ENCODE measurements around the gene SMPD3. TPM values are rescaled to one million over a fixed set of nuclear protein-coding genes. Genes with fewer than 3 reads are reported as not detected.
A peak's percentile ranks its signal among the peaks of the same experiment; 100 is the strongest.

SMPD3 gene
- total RNA-seq, 2 donors from 2014 or later, result 0.19 TPM; not detected in 1

DNA sequence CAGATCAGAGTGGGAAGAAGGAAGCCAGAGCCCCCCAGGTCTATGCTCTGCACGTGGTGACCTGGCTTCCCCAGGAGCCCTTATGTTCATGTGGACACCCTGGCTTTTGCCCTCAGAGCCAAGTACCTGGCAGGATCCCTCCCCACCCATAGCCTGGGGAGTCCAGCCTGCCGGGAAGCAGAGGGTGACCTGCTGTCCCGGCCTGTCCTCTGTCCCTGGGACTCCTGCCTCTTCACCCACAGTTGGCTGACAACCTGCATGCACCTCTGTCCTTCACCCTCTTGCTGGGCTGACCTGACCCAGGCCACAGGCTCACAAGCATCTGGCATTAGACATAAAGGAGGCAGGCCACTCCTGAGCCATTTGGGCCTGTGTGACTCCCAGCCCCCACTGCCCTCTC is 60.2 kb downstream of the SMPD3 start:
- no peak for DNase-seq
- Mint-ChIP-seq H3K27ac (no peak overlapping the region), H3K9me3 (no peaks in the 10 kb centered on the region), H3K27me3 (ENCODE audit: low read depth) (peaks cover 11% of the 10 kb centered on the region), H3K4me3 (no peak overlapping the region), H3K4me1 (ENCODE audit: low read depth) (no peaks in the 10 kb centered on the region), H3K36me3 (ENCODE audit: insufficient read depth in 2 of 2) (no peaks in the 10 kb centered on the region)
- ATAC-seq (replicated peaks in 1 of 2), result no peak

DNA sequence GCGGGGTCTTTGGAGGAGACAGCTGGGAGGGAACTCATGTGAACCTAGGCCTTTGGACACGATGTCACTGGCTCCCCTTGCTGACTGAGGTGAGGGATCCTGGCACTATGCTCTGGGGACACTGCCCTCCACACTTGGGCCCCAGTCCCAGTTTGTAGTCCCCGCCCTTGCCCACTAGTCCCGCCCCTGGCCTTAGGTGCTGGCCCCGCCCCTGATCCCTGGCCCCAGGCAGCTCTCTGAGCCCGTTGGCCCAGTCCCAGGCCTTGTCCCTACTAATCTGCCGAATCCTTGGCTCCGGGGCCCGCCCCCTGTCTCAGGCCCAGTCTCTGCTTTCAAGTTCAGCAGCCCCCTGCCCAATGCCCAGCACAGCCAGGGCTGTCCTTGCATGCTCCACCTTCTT is 61.0 kb downstream of the SMPD3 start:
- H3K36me3 Mint-ChIP-seq (ENCODE audit: insufficient read depth in 2 of 2), result no peaks in the 10 kb centered on the region
- H3K27me3 Mint-ChIP-seq (ENCODE audit: low read depth), result peaks cover 11% of the 10 kb centered on the region
- no peaks in the 10 kb centered on the region for H3K9me3 Mint-ChIP-seq
- ATAC-seq (replicated peaks in 1 of 2) (no peak), DNase-seq (no peak)
- peaks cover 1% of the 10 kb centered on the region for H3K4me1 Mint-ChIP-seq (ENCODE audit: low read depth)
- H3K4me3 Mint-ChIP-seq, result no peak overlapping the region
- no peak overlapping the region for H3K27ac Mint-ChIP-seq

DNA sequence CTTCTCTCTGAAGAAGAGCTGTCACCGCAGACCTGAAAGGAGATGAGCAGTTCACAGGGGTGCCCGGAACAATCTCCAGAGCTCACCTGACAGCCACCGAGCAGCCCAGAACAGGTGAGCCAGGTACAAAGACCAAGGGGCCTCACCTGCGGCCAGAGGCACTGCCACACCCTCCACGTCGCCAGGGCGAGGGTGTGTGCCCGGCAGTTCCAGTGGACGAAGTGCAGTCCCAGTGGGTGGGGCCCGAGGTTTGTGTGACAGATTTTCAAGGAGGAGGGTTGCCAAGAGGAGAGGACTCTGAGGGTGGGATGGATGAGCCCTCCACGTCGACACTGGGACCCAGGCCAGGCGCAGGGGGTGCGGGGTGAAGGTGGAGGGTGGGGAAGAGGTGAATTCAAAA is 61.7 kb downstream of the SMPD3 start:
- Mint-ChIP-seq H3K4me3 (no peak overlapping the region), H3K27ac (no peak overlapping the region), H3K36me3 (ENCODE audit: insufficient read depth in 2 of 2) (no peaks in the 10 kb centered on the region), H3K9me3 (no peaks in the 10 kb centered on the region), H3K27me3 (ENCODE audit: low read depth) (peaks cover 11% of the 10 kb centered on the region), H3K4me1 (ENCODE audit: low read depth) (peaks cover 8% of the 10 kb centered on the region)
- DNase-seq (no peak), ATAC-seq (replicated peaks in 1 of 2) (no peak)

DNA sequence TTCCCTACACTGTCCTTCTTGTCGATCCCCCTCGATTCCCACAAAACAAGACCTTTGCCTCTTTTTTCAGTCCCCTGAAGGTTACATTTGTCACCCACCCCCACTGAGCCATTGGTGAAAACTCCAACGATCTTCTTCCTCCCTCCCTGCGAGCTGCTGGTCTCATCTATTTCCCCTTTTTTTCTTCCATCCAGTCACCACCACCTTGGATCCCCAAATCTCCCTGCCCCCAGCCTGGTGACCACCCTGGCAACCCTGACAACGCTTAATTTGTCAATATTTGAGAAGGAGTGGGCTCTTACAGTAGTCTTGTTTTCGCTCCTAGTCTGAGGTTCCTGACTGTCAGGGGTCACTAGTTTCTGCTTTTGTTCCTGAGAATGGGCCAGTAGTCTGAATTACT is 62.9 kb downstream of the SMPD3 start:
- DNase-seq, result no peak
- Mint-ChIP-seq H3K36me3 (ENCODE audit: insufficient read depth in 2 of 2) (no peaks in the 10 kb centered on the region), H3K4me1 (ENCODE audit: low read depth) (peaks cover 8% of the 10 kb centered on the region), H3K9me3 (no peaks in the 10 kb centered on the region), H3K27ac (no peak overlapping the region), H3K27me3 (ENCODE audit: low read depth) (peaks cover 6% of the 10 kb centered on the region), H3K4me3 (no peak overlapping the region)
- ATAC-seq (replicated peaks in 1 of 2), result no peak

DNA sequence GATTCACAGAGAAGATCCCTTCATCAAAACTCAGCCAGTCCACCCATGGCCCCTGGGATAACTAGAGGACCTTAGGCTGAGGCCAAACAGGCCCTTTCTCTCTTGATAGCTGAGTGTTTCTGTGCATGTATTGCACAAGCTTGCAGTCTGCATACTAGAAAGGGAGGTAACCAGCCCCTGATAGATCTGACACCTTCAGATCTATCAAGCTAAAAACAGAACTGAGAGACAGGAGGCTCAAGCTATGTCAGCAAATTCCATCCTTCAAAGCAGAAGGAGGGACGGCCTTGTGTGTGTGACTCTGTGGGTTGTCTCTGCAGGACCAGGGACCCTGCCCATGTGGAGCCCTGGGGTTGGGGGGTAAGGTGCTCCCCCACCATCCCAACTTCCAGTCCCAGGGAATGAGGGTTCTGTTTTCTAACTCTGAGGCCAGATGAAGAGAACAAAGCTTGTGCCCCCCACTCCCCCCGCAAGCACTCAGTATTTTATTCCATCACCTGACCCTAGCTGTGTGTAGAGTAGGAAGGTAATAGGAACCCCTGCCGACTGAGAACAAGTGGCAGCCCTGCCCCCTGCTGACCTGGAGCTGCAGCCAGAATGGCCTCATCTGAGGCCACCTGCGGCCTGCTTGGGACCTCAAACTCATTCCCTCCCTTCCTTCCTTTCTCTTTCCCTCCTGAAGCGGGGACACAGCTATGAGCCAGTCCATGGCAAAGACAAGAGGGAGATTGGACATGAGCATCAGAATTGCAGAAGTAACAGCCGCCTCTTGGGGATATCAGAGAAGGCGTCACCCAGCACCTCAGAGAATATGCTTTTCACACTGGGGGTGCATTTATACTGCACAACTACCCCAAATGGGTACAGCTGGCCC is 63.8 kb downstream of the SMPD3 start:
- Mint-ChIP-seq H3K27ac (no peak overlapping the region), H3K9me3 (no peaks in the 10 kb centered on the region)
- no peak for ATAC-seq (replicated peaks in 1 of 2)

DNA sequence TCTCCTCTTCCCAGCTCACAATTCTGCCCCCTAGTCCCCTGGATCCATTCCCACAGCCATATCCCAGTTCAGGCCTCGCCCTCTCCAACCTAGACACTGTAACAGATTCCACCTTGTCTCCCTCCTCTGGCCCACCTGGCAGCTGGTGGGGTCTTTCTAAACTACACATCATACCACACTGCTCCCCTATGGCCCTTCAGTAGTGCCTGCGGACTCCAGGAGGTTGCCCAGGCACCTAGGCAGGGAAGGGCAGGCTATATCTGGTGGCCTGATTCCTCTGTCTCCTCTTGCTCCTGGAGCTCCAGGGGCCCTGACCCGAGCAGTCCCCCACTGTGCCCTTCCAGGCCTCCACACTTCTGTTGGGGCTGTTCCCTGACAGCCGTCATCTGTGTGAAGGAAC is 64.5 kb downstream of the SMPD3 start:
- ATAC-seq (replicated peaks in 1 of 2), result no peak
- H3K27ac Mint-ChIP-seq, result no peak overlapping the region
- DNase-seq, result no peak
- H3K4me1 Mint-ChIP-seq (ENCODE audit: low read depth), result peaks cover 20% of the 10 kb centered on the region
- H3K9me3 Mint-ChIP-seq, result no peaks in the 10 kb centered on the region
- peaks cover 6% of the 10 kb centered on the region for H3K27me3 Mint-ChIP-seq (ENCODE audit: low read depth)
- H3K36me3 Mint-ChIP-seq (ENCODE audit: insufficient read depth in 2 of 2), result no peaks in the 10 kb centered on the region
- H3K4me3 Mint-ChIP-seq, result no peak overlapping the region

More for the DNA sequence above, 63.8 kb downstream of the SMPD3 start:
- Mint-ChIP-seq H3K4me3 (no peak overlapping the region), H3K4me1 (ENCODE audit: low read depth) (peaks cover 13% of the 10 kb centered on the region), H3K36me3 (ENCODE audit: insufficient read depth in 2 of 2) (no peaks in the 10 kb centered on the region), H3K27me3 (ENCODE audit: low read depth) (peaks cover 6% of the 10 kb centered on the region)
- DNase-seq, result no peak

DNA sequence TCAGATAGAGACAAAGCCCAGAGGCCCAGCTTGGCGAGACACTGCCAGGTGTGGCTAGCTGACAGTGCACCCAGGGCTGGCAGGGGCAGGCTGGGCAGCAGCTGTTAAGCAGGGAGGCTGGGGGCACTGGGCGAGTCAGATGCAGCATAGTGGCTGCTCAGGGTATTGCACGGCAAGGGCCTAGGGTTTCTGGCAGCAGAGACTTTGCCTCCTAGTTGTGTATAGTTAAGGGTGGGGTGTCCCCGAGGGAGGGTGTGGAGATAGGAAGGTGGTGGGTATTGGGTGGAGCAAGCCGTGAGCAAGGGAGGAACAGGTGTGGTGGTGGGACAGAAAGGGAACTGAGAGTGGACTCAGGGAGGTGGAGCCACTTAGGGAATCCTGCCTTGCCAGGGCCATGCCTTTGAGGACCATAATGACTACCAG is 66.0 kb downstream of the SMPD3 start:
- no peaks in the 10 kb centered on the region for H3K9me3 Mint-ChIP-seq
- no peak overlapping the region for H3K4me3 Mint-ChIP-seq
- H3K27me3 Mint-ChIP-seq (ENCODE audit: low read depth), result peaks cover 6% of the 10 kb centered on the region
- H3K27ac Mint-ChIP-seq, result no peak overlapping the region
- peak in 1 of 2 donors; percentile 44 for ATAC-seq (replicated peaks in 1 of 2)
- H3K4me1 Mint-ChIP-seq (ENCODE audit: low read depth), result peaks cover 25% of the 10 kb centered on the region
- DNase-seq, result no peak
- no peaks in the 10 kb centered on the region for H3K36me3 Mint-ChIP-seq (ENCODE audit: insufficient read depth in 2 of 2)

DNA sequence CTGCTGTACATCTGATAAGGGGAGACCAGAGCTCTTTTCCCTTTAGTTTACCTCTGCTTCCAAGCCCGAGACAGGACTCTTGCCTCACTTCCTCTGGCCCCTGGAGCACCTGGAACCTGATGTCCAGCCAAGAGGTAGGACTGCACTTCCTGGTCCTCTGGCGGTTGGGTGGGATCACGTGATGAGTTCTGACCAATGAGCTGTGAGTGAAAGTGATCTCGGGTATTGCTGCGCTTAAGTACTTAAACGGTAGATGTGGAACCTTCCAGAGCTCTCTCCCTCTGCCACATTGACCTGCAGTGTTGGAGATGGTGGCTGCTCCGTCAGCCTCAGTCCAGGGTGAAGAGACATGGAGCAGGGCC is 67.0 kb downstream of the SMPD3 start:
- no peak overlapping the region for H3K27ac Mint-ChIP-seq
- H3K4me1 Mint-ChIP-seq (ENCODE audit: low read depth), result peaks cover 25% of the 10 kb centered on the region
- DNase-seq (no peak), ATAC-seq (replicated peaks in 1 of 2) (no peak)
- no peak overlapping the region for H3K4me3 Mint-ChIP-seq
- H3K9me3 Mint-ChIP-seq, result no peaks in the 10 kb centered on the region
- H3K36me3 Mint-ChIP-seq (ENCODE audit: insufficient read depth in 2 of 2), result no peaks in the 10 kb centered on the region
- peaks cover 6% of the 10 kb centered on the region for H3K27me3 Mint-ChIP-seq (ENCODE audit: low read depth)

DNA sequence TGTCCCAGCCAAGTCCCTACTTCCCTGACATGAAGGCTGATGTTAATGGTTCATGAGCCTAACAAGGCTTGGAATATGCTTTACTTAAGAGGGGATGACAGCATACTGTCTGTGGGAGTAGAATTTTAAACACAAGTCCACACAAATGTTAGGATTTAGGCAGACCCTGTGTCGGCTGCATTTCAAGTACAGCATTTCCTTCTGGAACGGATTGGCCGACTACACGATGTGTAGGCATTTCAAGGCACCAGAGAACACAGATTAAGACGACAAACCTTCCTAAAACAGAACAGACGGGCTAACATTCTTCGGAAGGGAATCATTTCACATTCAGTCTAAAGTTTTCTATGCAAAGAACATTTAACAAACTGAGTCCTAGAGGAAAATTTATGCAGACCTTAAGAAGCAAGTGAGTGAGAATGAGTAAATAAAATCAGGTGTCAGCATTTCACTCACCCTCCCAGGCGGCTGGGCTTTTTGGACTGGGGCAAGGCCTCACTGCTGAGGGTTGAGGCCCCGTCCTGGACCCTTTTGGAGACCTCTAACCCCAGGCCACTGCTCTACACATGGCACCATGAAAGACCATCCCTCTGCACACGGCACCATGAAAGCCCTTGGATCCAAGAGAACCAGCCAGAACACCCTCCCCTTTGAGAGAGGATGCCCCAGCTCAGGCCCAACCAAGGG is 67.5 kb downstream of the SMPD3 start:
- H3K9me3 Mint-ChIP-seq, result no peaks in the 10 kb centered on the region
- no peaks in the 10 kb centered on the region for H3K36me3 Mint-ChIP-seq (ENCODE audit: insufficient read depth in 2 of 2)
- DNase-seq, result no peak
- peaks cover 6% of the 10 kb centered on the region for H3K27me3 Mint-ChIP-seq (ENCODE audit: low read depth)
- H3K4me3 Mint-ChIP-seq, result no peak overlapping the region
- ATAC-seq (replicated peaks in 1 of 2), result no peak
- no peak overlapping the region for H3K27ac Mint-ChIP-seq
- peaks cover 25% of the 10 kb centered on the region for H3K4me1 Mint-ChIP-seq (ENCODE audit: low read depth)

DNA sequence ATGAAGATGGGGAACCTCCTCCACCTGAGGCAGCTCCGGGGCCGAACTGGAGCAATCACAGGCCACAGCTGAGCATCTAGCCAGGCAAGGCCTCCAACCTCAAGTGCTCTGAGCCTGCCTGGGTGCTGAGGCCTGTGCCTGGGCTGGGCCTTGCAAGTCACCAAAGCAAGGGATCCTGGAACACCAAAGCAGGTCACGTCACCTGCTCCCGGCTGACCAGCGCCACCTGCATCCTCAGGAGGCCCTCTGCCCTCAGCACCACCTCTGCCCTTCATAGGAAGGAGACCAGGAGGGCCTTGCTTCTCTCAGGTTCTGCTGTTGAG is 68.0 kb downstream of the SMPD3 start:
- H3K4me3 Mint-ChIP-seq, result no peak overlapping the region
- H3K36me3 Mint-ChIP-seq (ENCODE audit: insufficient read depth in 2 of 2), result no peaks in the 10 kb centered on the region
- no peak overlapping the region for H3K27ac Mint-ChIP-seq
- no peaks in the 10 kb centered on the region for H3K9me3 Mint-ChIP-seq
- DNase-seq (no peak), ATAC-seq (replicated peaks in 1 of 2) (no peak)
- H3K27me3 Mint-ChIP-seq (ENCODE audit: low read depth), result peaks cover 2% of the 10 kb centered on the region
- peaks cover 25% of the 10 kb centered on the region for H3K4me1 Mint-ChIP-seq (ENCODE audit: low read depth)

DNA sequence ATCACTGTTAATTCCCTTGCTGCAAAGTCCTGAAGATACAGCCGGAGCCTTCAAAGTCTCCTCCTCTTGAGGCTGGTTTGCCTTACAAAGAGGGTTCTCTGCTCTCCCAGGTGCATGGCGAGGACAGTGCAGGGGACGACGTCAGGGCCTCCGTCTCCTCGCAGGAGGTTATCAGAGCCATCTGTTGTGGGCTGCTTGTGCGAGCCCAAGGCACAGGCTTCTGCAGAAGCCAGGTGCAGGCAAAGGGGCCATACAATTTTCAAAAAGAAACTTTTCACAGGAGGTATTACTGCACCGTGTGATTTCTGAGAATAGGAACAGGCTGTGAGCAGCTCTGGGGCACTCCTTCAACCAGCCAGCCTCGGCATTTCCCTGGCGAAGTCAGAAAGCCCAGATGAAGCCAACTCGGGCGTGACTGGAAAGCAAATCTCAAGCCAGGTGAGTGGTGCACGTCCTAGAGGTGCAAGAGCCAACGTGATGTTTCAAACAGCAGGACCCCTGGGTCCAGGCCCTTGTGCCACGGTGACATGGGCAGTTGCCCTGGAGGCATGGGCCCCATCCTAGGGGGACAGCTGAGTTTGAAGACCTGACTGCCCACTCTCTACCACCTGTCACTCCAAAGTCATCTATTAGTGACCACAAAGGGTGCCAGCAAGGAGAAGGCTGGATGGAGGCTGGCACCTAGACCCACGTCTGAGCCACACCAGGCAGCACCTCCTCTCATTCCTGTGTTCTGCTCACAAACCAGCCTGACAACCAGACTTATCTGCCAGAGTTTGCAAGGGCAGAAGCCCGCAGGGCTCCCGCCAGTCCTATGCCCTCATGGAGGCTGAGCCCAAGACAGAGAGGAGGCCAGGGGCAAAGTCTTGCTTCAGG is 68.6 kb downstream of the SMPD3 start:
- ATAC-seq (replicated peaks in 1 of 2) (peak; percentile 25 to 32), DNase-seq (no peak)
- H3K27me3 Mint-ChIP-seq (ENCODE audit: low read depth), result no peaks in the 10 kb centered on the region
- no peaks in the 10 kb centered on the region for H3K9me3 Mint-ChIP-seq
- no peaks in the 10 kb centered on the region for H3K36me3 Mint-ChIP-seq (ENCODE audit: insufficient read depth in 2 of 2)
- H3K27ac Mint-ChIP-seq, result no peak overlapping the region
- no peak overlapping the region for H3K4me3 Mint-ChIP-seq
- H3K4me1 Mint-ChIP-seq (ENCODE audit: low read depth), result peaks cover 25% of the 10 kb centered on the region

DNA sequence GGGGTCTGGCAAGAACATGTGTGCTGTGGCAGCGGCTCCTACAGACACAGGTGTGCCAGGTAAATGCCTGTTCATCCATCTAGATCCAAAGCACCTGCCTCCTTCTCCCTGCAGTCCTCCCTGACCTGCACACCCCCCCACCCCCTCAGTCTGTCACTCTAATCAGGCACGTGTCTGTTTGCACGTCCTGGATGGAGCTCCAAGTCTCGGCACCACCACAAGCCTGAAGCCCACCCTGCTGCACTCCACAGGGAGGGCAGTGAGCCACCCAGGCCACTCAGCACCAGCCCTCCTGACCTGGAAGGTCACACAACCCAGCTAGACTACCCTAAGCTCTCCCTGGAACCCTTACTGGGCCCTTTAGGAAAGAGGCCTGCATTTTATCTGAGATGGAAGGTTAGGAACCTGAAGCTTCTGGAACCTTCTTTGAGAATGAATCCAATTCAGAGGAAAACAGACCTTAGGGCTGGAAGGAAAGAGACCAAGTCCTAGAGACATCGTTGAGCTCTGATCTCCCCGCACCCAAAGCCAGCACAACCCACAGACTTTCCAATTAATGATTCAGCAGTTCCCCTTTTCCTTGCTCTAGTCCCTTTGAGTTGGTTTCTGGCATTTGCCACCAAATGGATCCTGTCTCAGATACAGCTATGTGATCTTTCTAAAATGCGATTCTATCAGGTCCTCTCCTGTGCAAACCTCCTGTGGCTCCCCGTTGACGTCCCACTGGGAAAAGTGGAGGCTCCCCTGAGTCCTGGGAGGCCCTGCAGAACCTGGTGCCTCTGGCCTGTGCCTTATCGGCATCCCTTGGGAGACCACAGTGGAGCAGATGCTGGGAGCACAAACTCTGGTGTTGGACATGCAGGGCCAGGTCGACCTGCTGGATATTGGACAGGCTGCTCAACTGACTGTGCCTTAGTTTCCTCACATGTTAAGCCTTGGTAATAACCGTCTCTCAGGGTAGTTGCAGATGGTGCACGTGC is 69.6 kb downstream of the SMPD3 start:
- Mint-ChIP-seq H3K4me3 (no peak overlapping the region), H3K27ac (no peak overlapping the region), H3K36me3 (ENCODE audit: insufficient read depth in 2 of 2) (no peaks in the 10 kb centered on the region), H3K9me3 (no peaks in the 10 kb centered on the region), H3K4me1 (ENCODE audit: low read depth) (peaks cover 25% of the 10 kb centered on the region), H3K27me3 (ENCODE audit: low read depth) (no peaks in the 10 kb centered on the region)
- DNase-seq (no peak), ATAC-seq (replicated peaks in 1 of 2) (no peak)

Measured in activated T-cell treated with anti-CD3 and anti-CD28 coated beads, Interleukin-2, amount 50 U/mL, for 72 hours (primary cell).